ENCODE data around the gene ASB18. TPM values are rescaled to one million over a fixed set of nuclear protein-coding genes. Genes with fewer than 3 reads are reported as not detected.

The ASB18 gene
- total RNA-seq, 1 experiment from 2014 or later, result not detected

DNA sequence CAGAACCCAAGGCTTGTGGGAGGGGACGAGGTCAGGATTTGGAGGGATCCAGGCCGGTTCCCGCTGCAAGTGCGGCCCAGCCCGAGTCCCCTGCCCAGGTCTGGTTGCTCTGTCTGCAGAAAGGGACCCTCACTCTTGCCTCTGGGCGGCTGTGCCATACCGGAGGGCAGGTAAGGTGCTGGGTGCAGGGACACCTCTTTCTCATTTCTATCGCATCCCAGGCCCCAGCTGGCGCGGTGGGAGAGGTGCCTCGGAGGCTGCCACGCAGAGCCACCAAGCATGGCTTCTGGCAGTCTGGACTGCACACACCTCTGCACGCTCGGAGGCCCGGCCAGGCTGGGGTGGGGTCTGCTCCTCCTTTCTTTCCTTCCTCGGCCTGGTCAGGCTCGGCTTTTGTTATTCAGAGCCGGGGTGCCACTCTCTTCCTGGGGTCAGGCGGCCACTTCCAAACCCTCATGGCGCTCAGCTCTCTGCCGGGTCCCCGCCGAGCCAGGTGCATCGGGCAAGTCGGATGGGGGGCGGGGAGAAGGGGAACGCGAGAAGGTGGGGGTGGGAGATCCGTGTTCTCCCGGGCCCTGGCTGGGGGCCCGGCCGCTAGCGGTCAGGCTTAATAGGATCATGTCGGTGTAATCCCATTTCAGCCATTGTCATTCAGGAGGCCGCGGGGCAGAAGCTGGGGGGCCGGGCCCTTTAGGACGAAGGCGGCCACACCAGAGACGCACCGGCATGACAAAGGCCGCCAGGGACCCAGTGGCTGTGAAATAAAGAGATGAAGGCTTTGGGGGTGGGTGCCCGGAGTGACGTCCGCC lies 105.0 kb downstream of the ASB18 start:
- CTCF ChIA-PET, result no interaction called here
- no peaks in the 10 kb centered on the region for H3K4me1 ChIP-seq (ENCODE audit: control insufficient read depth, insufficient read depth, low read length)
- H3K27me3 ChIP-seq (ENCODE audit: control insufficient read depth, insufficient read depth, low read length), result no peaks in the 10 kb centered on the region
- TF ChIP-seq SIN3A (IDR thresholded peaks at IDR 0.05; ENCODE audit: borderline replicate concordance, insufficient read depth, low read depth, low read length) (no peak), POLR2AphosphoS5 (IDR thresholded peaks at IDR 0.05; ENCODE audit: low read depth, low read length) (no peak)
- intact Hi-C loops (cut with micrococcal nuclease; ENCODE audit: unreplicated experiment), result no loop called here
- H3K27ac ChIP-seq (ENCODE audit: low read length), result no peak overlapping the region
- H3K36me3 ChIP-seq (ENCODE audit: control insufficient read depth, insufficient read depth, low read length), result no peaks in the 10 kb centered on the region
- no peak overlapping the region for H3K4me3 ChIP-seq (ENCODE audit: low read depth in 2 of 2, low read length in 2 of 2)
- no peak for ATAC-seq
- no TSS peak for BruUV-seq (replicated peaks)
- POLR2A ChIA-PET, result interaction anchor here (0.6 kb wide), 1 partner anchor 666 kb away, joined by 5 read pairs; no protein-coding TSS in a partner anchor
- in situ Hi-C loops (cut with HindIII; ENCODE audit: low pct_unique_long_range_greater_than_20kb, low sequenced_read_pairs), result no loop called here
- DNase-seq (ENCODE audit: low read depth, low spot score), result no peak
- no peaks in the 10 kb centered on the region for H3K9me3 ChIP-seq (ENCODE audit: control insufficient read depth, insufficient read depth, low read depth, low read length)

DNA sequence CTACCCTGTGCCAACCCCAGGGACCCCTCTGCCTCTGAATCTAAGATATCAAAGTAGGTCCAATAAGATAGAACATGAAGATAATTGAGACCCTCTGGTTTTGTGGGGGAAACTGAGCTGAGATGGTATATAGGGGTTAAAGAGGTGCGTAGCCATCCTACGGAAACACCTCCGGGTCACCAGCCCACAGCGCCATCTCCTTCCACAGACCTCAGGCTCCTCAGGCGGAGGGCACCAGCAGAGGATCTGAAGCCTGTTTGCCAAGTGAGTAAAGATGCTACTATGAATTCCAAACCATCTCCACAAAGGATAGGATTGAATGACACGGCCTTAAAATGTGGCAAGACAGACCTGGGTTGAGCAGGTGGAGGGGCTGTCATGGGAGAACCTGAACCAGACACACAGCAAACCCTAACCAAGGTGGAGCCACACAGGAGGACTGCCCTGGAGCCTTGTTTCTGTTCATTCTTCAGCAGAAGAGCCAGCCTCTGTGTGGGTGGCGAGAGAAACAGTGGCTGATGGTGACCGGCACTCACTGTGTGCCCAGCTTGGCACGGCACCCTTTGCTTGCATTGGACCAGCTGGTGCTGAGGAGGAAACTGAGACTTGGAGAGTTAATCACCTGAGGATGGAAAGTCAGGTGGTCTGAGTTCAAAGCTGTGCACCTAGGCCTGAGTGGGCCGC lies 106.2 kb downstream of the ASB18 start:
- no peak for TF ChIP-seq SIN3A (IDR thresholded peaks at IDR 0.05; ENCODE audit: borderline replicate concordance, insufficient read depth, low read depth, low read length)
- BruUV-seq (replicated peaks), result no TSS peak
- intact Hi-C loops (cut with micrococcal nuclease; ENCODE audit: unreplicated experiment), result no loop called here
- in situ Hi-C loops (cut with HindIII; ENCODE audit: low pct_unique_long_range_greater_than_20kb, low sequenced_read_pairs), result no loop called here
- Histone ChIP-seq H3K27me3 (ENCODE audit: control insufficient read depth, insufficient read depth, low read length) (no peaks in the 10 kb centered on the region), H3K36me3 (ENCODE audit: control insufficient read depth, insufficient read depth, low read length) (no peaks in the 10 kb centered on the region), H3K4me1 (ENCODE audit: control insufficient read depth, insufficient read depth, low read length) (no peaks in the 10 kb centered on the region), H3K27ac (ENCODE audit: low read length) (no peak overlapping the region), H3K9me3 (ENCODE audit: control insufficient read depth, insufficient read depth, low read depth, low read length) (no peaks in the 10 kb centered on the region; the same call in 1 of the 2 replicates), H3K4me3 (ENCODE audit: low read depth in 2 of 2, low read length in 2 of 2) (no peak overlapping the region)
- CTCF ChIA-PET, result no interaction called here
- DNase-seq (ENCODE audit: low read depth, low spot score) (no peak), ATAC-seq (no peak)
- POLR2A ChIA-PET, result no interaction called here

DNA sequence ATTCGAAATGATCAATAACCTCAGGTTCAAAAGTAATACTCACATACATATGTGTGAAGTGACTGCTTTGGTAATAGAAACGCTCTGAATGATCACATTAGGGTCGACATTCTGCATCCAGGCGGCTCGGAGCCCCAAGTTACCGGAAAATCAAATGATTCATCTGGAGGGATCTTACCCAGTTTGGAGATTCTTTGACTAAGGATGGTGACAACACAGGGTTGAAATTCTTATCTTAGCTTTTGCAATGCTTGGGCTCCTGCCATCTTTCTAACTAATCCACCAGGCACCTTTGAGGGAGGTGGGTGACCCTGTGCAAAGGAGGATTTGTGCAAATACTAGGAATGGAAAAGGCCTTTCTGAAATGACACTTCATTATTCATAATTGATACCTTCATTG lies 106.8 kb downstream of the ASB18 start:
- no peaks in the 10 kb centered on the region for H3K27me3 ChIP-seq (ENCODE audit: control insufficient read depth, insufficient read depth, low read length)
- ATAC-seq, result no peak
- no peak overlapping the region for H3K4me3 ChIP-seq (ENCODE audit: low read depth in 2 of 2, low read length in 2 of 2)
- ChIA-PET POLR2A (no interaction called here), CTCF (interaction anchor here (0.6 kb wide), 1 partner anchor 82 kb away, joined by 3 read pairs; no protein-coding TSS in a partner anchor)
- no TSS peak for BruUV-seq (replicated peaks)
- no peaks in the 10 kb centered on the region for H3K4me1 ChIP-seq (ENCODE audit: control insufficient read depth, insufficient read depth, low read length)
- intact Hi-C loops (cut with micrococcal nuclease; ENCODE audit: unreplicated experiment) (no loop called here), in situ Hi-C loops (cut with HindIII; ENCODE audit: low pct_unique_long_range_greater_than_20kb, low sequenced_read_pairs) (no loop called here)
- no peaks in the 10 kb centered on the region for H3K36me3 ChIP-seq (ENCODE audit: control insufficient read depth, insufficient read depth, low read length)
- H3K27ac ChIP-seq (ENCODE audit: low read length), result no peak overlapping the region
- peaks cover 6% of the 10 kb centered on the region; the same call in 1 of the 2 replicates for H3K9me3 ChIP-seq (ENCODE audit: control insufficient read depth, insufficient read depth, low read depth, low read length)
- TF ChIP-seq POLR2AphosphoS5 (IDR thresholded peaks at IDR 0.05; ENCODE audit: low read depth, low read length) (no peak), TCF7L2 (IDR thresholded peaks at IDR 0.05; ENCODE audit: low read depth, low read length) (no peak), SIN3A (IDR thresholded peaks at IDR 0.05; ENCODE audit: borderline replicate concordance, insufficient read depth, low read depth, low read length) (no peak)
- TF ChIP-seq, protein P1, sequence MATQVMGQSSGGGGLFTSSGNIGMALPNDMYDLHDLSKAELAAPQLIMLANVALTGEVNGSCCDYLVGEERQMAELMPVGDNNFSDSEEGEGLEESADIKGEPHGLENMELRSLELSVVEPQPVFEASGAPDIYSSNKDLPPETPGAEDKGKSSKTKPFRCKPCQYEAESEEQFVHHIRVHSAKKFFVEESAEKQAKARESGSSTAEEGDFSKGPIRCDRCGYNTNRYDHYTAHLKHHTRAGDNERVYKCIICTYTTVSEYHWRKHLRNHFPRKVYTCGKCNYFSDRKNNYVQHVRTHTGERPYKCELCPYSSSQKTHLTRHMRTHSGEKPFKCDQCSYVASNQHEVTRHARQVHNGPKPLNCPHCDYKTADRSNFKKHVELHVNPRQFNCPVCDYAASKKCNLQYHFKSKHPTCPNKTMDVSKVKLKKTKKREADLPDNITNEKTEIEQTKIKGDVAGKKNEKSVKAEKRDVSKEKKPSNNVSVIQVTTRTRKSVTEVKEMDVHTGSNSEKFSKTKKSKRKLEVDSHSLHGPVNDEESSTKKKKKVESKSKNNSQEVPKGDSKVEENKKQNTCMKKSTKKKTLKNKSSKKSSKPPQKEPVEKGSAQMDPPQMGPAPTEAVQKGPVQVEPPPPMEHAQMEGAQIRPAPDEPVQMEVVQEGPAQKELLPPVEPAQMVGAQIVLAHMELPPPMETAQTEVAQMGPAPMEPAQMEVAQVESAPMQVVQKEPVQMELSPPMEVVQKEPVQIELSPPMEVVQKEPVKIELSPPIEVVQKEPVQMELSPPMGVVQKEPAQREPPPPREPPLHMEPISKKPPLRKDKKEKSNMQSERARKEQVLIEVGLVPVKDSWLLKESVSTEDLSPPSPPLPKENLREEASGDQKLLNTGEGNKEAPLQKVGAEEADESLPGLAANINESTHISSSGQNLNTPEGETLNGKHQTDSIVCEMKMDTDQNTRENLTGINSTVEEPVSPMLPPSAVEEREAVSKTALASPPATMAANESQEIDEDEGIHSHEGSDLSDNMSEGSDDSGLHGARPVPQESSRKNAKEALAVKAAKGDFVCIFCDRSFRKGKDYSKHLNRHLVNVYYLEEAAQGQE (IDR thresholded peaks at IDR 0.05; ENCODE audit: insufficient read depth in 1 of 2, low read depth in 2 of 2, low read length in 1 of 2), result no peak
- TF ChIP-seq, protein P2, sequence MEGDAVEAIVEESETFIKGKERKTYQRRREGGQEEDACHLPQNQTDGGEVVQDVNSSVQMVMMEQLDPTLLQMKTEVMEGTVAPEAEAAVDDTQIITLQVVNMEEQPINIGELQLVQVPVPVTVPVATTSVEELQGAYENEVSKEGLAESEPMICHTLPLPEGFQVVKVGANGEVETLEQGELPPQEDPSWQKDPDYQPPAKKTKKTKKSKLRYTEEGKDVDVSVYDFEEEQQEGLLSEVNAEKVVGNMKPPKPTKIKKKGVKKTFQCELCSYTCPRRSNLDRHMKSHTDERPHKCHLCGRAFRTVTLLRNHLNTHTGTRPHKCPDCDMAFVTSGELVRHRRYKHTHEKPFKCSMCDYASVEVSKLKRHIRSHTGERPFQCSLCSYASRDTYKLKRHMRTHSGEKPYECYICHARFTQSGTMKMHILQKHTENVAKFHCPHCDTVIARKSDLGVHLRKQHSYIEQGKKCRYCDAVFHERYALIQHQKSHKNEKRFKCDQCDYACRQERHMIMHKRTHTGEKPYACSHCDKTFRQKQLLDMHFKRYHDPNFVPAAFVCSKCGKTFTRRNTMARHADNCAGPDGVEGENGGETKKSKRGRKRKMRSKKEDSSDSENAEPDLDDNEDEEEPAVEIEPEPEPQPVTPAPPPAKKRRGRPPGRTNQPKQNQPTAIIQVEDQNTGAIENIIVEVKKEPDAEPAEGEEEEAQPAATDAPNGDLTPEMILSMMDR (IDR thresholded peaks at IDR 0.05), result no peak
- no peak for DNase-seq (ENCODE audit: low read depth, low spot score)

Data from Panc1 (cell line).